T1000 (cell line): ENCODE data around the gene POLR2C.

Experiments used
- DNase-seq: peaks from one replicate; lab custom pipeline; 2025; ENCODE audit warnings: mixed read lengths; lab: John Stamatoyannopoulos, UW

POLR2C gene

DNA sequence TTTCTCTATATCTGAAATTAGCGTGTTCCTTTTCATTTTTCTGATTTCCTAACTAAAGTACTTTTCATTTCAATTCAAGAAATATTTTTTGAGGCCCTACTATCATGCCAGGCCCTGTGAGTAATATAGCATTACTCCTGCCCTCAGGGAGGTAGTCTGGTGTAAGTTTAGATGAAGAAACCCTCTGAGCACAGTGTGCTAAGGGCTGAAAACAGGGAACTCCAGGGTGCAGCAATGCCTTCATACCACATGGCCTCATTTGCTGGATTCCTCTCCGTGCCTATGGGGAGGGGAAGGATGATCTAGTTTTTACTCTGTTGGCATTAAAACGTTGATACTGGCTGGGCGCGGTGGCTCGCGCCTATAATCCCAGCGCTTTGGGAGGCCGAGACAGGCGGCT is 10.5 kb upstream of the POLR2C start:
- no peak for DNase-seq

DNA sequence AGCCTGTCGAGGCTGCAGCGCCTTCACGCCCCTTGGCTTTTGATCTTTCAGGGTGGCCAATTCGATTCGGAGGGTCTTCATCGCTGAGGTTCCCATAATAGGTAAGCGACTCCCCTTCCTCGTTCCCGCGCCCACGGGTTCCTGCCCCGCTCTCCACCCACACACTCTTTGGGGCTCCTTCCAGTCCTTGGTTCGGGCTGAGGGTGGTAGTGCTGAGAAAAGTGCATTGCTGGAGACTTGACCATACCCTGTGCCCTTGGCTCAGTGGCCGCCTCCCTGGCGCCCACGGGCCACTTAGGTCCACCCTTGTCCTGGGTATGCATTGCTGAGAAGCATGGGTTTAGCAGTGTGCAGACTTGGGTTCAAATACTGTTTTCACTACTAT is 491 bp downstream of the POLR2C start:
- DNase-seq = no peak

DNA sequence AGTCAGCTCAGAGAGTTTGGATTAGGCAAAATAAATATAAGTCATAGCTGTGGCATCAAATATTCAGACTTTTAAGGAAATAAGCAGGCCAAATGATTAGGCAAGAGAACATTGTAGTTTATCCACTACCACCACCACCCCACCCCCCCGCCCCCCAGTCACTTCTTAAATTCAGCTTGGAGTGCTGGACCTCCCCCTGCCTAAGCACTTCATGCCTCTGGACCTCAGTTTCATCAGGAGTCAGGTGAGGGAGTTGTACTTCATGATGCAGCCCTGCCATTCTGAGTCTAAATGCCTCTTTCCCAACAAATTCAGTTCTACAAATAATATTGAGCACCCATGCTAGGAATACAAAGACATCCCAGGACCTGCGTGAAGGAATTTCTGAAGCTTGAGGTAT is 2.0 kb downstream of the POLR2C start:
- DNase-seq = no peak

DNA sequence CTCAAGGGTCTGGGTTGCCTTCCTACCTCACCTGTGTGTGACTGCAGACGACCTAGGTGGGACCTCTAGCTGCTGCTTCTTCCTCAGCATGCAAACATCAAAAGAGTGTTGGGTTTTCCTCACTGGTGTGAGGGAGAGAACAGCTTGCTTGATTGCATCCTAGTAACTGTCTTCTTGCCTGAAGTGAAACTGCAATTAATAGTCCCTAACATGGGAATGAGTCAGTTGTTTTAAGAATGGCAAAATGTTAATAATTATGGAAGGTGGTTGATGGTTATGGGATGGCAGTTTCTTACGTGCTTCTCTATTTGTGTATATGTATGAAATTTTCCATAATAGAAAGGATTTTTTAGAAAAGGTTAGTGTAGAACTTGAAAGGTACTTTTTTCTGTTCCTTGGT is 5.9 kb downstream of the POLR2C start:
- DNase-seq = no peak

DNA sequence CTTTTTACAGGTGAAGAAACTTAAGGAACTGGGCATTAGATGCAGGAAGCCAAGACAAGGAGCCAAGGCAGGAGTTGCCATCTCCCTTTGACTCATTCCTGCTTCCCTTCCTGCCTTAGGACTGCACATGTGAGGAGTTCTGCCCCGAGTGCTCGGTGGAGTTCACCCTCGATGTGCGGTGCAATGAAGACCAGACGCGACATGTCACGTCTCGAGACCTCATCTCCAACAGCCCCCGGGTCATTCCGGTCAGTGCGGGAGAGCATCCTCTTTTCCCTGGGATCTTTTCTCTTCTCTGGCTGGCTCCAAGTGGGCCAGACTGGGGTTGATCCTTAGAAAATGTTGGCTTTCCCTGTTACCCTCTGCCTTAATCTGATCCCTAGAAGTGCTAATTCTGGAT is 6.6 kb downstream of the POLR2C start:
- no peak for DNase-seq

DNA sequence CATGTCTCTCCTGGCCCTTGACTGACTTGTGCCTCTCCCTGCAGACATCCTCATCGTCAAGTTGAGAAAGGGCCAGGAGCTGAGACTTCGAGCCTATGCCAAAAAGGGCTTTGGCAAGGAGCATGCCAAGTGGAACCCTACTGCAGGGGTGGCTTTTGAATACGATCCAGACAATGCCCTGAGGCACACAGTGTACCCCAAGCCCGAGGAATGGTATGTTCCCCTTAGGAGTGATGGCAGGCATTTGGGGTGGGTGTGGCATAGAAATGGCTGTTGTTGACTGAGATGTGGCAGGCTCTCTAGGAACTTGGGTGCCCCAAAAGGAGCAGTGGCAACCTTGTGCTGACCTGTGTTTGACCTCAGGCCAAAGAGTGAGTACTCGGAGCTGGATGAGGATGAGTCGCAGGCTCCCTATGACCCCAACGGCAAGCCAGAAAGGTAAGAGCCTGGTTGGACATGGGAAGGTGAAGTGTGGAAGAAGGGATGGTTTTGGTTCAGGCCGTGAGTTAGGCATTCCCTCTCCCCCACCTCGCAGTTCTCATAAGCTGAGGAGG is 7.5 kb downstream of the POLR2C start:
- DNase-seq = no peak

DNA sequence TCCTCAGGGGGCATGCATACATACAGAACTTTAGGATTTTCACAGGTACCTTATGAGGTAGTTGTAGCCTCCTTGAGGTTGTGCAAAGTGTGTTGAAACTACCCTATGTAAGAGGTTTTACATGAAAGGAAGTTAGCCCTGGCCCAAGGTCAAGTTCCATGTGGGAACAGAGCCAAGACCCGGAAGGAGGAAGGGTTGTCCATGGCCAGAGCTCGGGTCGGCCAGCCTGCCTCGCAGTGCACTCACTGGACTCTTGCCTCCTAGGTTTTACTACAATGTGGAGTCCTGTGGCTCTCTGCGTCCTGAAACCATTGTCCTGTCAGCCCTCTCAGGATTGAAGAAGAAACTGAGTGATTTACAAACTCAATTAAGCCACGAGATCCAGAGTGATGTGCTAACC is 8.2 kb downstream of the POLR2C start:
- no peak for DNase-seq

DNA sequence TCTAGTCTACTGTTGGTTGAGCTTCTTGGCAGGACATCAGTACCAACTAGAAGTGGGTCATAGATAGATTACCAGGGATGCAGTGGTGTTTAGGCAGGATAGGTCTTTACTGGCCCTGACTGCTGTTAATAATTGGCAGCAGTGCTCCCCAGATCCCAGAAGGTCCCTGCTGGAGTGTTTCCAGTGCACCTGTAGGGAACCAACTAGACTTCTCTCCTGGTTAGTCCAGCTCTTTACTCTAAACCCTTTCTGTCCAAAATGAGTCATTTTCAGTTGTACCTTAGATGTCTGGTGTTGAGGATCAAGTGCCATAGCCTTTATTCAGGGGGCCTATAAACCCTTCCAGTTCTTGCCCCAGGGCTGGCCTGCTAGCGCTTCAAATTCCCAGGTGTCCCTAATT is 8.7 kb downstream of the POLR2C start:
- DNase-seq = no peak

DNA sequence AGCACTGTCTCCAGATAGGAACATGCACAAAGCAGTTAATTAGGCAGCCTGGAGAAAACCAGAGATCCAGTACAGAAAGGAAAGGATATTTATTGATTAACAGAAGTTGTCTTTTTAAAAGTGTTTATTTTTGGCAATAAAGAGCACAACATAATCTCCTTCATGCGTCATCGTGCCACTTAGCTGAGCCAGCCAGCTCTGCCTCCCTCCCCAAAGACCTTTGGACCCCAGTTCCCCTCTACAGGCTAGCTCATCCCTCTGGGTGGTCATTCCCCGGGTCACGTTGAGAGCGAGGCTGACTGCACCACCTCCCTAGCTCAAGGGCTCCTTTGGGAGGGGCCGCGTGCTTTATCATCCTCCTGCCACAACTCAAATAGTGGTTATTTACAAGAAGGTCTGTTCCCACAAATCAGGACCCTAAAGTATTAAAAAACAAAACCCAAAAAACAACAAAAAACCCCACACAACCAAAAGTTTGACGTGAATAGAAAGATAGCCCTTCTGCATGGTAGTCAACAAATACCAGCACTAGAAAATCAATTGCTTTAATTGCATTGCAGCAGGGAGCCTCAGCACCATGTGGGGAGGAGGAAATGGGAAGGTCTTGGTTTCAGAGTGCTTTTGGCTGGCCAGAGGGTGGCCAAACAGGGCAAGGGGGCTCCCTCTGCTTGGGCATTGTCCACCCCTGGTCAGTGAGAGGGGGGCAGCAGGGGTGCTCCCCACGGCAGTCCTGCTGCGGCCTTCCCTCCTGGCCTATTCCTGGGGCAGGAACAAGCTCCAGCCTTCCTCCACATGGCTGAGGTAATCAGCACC is 9.6 kb downstream of the POLR2C start:
- DNase-seq = no peak

DNA sequence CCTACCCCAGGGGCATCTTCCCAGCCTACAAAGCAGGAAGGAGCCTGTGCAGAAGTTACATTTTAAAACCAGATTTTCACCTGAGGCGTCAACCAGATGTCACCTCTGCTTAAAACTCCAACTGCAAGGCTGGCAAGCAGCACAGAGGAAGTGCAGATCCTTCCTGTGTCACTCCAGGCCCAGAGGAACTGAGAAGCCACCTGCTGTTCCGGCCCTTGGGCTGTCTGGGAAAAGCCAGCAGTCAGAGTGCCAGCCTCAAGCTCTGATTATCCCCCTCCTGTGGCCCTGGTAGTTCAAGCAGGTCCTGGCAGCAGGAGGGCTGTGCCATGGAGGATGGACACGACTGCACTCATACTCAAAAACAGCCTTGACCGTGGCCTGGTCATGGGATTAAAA is 10.2 kb downstream of the POLR2C start:
- DNase-seq = no peak

DNA sequence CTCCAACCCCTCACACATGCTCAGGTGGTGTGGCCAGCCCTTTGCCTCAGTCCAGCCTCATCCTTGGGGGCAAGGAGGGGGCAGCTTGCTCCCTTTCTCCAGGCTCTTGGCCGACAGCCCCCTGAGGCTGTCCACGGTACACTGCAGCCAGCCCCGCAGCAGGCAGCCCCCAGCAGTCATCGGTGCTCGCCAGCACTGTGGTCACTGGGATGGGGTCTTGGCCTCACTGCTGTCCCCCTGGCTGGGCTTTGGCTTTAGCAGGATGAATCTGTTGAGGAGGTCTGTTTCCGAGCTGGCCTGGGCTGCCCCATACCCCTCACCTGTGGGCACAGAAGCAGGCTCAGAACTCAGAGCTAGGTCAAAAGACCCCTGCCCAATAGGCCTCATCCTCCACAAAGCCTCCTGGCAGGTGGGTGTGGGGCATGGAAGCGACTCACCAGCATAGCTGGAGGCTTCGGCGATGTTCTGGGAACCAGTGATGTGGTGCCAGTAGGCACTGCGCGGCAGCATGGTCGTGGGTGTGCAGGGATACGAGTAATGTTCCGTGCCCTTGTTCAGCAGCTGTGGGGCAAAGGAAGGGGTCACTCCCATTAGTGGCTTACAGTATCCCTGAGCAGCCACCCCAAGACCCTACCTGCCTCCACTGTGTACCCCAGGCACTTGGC is 10.8 kb downstream of the POLR2C start:
- no peak for DNase-seq

DNA sequence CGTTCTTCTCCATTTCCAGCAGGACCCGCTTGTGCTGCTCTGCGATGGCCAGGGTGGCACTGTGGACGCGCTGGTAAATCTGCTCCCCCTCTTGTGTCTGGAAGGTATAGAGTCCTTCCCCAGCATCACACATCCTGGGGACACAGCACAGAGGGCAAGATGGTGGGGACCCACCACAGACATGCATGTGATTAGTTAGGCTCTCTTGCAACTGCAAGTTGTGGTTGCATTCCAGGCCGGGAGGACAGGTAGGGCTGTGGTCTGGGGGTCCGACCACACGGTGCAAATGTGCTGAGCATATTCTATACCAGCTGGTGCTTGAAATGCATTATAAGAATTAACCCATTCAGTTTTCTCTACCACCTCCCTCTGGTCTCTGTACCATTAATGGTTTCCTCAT is 11.4 kb downstream of the POLR2C start:
- no peak for DNase-seq

DNA sequence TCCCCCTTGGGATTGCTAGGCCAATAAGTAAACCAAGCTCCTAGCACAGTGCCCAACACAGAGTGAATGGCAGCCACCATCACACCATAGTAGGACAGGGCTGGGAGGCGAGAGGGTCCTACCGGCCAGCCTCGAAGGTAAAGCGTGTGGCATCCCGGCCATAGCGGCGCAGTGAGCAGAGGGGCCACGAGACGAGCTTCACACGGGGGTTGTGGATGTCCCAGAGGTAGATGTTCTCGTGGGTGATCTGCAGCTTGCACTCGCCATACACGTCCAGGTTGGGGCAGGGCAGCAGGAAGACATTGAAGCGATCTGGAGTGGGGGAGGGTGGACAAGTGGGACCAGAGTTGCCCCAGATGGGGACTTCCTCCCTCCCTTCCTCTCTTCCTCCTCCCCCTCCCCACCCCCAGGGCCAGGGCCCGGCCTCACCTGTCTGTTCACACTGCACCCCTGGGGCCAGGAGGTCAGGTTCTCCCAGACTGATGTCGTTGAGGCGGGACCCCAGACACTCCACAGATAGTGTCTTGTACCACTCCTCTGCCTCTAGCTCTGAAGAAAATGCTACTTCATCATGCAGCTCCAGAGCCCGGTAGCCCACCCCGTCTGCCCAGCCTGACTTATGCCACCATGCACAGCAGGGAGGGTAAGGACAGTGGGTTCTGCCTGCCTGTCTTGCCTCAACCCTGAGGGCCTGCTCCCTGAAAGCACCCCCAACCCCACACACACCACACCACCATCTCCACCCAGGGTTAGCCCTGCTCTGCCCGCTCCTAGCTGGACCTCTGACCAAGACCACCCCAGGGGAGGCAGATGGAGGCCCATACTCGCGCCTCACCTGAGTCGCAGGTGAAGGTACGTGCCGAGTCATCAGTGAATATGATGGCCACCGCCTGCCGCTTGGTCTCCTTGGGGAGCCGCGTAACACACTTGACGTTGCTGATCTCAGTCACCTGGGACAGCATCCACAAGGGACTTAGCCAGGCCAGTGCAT is 12.5 kb downstream of the POLR2C start:
- DNase-seq = no peak

DNA sequence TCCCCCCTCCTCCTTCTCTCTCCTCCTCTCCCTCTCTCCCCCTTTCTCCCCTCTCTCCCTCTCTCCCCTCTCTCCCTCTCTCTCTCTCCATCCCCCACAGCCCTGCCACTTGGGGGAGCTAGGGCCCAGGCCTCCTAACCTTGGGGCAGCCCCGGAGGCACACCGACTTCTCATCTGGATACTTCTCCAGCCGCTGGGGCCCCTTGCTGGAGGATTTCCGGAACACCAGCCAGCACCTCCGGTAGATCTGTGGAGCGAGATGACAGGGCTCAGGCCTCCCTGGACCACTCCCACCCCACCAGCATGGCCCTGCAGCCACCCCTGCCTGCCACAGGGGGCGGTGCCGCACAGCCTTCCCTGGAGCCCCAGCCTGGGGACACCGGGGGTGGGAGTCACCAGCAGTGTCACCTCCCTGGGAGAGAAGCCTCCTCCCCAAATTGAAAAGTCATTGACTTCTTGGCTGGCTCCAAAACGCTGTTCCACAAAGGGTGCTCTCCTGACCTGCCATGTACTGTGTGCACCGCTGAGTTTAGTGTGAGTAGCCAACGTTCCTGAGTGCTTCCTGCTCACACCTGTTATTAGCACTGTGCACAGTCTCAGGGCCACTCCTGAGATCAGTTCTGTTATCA is 13.3 kb downstream of the POLR2C start:
- no peak for DNase-seq

DNA sequence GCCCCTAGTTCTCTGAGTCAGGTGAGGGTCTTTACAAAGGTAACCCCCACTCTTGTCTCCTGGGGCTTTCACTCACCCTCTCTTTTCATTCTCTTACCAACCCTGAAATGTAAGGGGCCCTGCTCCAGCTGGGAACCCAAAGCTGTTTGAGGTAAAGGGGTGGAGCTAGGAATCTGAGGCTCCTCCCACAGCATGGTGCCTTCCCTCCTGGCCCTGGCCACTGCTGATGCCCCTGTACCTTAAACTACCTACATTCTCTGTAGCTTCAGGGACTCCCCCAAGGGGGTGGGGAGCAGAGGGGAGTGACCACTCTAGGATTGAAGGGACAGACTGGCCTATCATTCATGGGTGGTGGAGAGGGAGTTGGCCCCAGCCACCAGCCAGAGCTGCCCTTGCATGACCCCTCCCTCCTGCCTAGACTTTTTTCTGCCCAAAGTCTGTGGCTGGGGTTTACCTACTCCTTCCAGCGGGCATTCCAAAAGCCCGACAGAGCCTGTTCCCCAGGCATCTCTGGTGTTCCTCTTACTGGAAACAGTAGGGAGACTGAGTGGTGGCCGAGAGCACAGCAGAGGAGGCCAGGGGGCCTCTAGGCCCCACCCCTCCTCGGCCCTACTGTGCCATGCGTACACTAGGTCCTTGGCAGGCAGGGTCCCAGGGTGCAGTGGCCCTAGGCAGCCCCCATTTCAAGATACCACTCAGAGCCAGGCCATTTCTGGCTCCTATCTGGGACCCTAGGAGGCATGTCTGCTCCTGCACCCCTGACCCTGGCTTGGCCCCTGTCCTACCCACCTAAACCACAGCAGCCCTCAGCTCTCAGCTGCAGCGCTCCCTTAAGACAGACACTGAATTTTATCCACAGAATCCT is 14.3 kb downstream of the POLR2C start:
- DNase-seq = no peak

DNA sequence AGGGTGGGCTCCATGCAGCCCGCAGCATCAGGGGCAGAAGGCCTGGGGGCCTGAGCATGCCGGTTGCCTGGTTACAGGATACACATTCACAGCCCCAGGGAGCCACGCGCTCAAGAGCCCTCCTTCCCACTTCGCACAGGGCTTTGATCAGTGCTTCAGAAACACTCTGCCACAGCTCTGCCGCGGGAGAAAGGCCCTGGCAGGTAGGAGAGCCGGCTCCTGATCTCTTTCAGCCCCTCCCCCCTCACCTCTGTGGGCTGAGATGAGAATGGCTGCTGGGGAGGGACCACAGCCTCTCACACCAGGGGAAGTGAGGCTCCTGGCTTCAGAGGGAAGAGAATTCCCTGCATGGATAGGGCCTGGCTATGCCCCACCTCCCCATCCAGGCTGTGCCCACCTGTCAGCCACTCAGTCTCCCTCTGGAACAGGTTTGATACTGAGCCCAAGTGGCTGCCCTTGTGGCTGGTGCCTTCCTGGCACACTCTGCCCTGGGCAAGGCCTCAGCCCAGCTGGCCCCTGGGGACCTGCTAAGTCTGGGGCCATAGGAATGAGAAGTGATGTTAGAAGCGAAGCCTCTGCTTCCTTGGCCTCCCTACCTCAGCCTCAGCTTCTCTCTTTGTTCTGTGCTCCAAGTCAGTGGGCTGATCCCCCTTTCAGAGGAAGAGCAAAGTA is 15.2 kb downstream of the POLR2C start:
- DNase-seq = no peak

DNA sequence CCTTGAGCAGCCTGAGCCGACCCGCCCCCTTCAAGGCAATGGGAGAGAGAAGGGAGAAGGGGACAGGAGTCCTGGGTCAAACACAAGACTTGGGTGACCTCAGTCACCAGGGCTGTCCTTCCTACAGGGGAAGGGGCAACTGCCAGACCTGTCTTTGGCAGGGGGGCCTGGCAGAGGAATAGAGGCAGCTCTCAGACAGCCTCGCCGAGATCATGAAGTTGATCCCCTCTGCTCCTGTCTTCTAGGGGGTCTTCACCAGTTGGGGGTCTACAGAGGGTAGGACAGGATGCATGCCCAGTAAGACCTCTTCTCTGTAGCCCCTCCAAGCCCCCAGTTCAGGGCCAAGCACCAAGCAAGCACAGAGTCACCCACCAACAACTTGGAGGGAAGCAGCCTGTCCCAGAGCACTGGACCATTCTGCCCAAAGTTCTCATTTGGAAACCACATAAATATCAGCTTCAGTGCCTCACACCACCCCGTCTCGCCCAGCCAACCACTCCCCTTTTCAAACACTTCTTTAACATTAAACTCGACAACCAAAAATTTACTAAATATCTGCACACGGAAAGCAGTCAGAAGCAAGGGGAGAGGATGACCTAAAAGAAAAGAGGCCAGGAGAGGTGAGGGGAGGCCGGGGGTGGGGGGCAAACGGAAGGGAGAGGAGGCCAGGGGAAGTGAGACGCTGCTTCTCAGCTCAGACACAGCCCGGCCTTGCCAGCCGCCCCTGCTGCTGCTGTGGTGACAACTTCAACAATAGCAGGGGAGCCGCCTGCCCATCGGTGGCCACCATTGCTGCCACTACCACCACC is 16.1 kb downstream of the POLR2C start:
- no peak for DNase-seq

DNA sequence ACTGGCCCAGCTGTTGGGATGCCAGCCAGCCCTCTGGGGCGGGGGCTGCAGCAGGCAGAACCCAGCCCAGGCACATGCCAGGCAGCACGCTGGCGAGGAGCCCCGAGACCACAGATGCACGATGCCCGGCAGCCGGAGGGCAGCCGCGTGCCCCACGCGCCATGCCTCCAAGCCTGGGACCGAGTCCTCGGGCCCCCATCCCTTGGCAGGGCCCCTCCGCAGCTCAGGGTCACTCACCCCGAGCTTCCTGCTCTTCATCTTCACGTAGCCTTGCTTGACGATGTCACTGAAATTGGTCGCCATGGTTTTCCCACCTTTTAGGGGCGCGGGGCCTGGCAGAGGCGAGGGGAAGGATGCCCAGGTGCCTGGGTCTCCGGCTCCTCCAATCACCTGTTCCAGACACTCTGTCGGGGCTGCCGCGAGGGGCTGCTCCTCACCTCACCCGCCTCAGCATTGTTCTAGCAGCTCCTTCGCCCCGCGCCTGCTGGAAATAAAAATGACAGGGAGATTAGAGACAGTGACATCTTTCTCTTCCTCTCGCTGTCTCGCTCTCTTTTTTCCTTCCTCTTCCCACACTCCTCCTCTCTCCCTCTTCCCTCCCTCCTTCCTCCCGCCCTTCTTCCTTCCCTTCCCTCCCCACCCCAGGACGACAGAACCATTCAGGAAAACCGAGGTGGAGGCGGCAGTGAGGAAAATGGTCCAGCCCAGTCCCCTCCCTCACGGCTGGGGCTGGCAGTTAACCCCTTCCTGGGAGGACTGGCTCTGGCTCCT is 16.9 kb downstream of the POLR2C start:
- DNase-seq = no peak
